Stimulated activated CD4-positive, alpha-beta T cell treated with anti-CD3 and anti-CD28 coated beads, TNF-alpha, amount 100 ng/mL, for 24 hours (primary cell): ENCODE data around the gene TAOK3.
"Not testable (repeated sequence)": the region's sequence is repeated elsewhere in the genome, so short reads cannot be mapped to it uniquely, and the experiment has no call there.

Source experiments
- DNase-seq, 3 experiments: peaks; one replicate each; pipeline ENCODE4 v3.0.0-alpha.2; 2020; ENCODE audit warnings: low read depth in 3 of 3

Gene TAOK3

DNA sequence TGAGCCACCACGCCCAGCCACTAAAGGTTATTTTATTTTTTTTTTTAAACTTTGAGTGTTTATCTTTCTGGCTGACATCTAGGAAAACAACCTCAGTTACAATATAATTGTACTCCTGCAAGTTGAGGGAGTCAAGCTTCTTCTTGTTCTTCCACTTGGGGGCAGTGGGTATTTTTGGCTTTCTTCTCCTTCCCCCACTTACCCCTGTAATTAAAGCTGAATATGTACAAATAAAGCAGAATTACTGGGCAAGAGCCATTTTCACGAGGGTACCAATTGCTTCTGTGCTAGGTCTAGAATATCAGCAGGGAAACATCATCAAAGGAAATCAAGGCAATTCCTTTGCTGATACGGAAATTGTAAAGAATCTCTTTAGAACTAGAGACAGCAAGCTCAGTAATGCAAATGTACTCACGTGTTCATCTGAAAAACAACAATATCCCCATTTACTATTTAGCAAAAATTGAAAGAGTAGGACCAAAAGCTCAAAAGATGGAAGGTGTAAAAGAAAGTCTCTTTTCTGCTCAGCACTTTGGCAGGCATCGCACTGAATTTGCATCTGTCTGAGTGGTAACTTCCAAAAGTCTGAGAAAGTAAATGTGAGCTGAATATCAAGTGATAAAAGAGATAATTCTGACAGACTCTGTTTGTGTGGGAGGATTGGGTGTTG, 72.8 kb downstream of the TAOK3 start:
- DNase-seq, result no peak

GRCh38 chr12:118297284-118297683, 75.4 kb downstream of the TAOK3 start:
- no peak for DNase-seq

GRCh38 chr12:118292836-118293235, 79.9 kb downstream of the TAOK3 start:
- no peak for DNase-seq

DNA sequence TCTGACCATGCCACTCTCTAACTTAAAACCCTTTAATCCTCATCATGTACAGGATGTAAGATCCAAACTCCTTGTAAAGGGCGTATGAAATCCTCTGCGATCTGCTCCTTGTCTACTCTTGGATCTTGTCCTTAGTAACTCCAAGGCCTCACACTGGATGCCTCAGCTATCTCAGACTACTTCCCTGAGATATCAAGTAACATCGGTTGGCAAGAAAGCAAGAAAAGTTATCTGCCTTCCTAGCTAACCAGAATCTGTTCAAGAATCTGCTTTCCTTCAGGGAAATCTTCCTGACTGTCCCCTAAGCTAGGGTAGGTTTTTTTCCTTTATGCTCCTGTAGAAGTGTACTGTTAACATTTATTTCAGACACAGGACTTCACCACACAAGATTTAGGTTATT, 82.6 kb downstream of the TAOK3 start:
- no peak for DNase-seq

- no peak for DNase-seq
Observed at GRCh38 chr12:118288174-118288573, 84.5 kb downstream of the TAOK3 start.

GRCh38 chr12:118287728-118288127, 85.0 kb downstream of the TAOK3 start:
- DNase-seq, result no peak

DNA sequence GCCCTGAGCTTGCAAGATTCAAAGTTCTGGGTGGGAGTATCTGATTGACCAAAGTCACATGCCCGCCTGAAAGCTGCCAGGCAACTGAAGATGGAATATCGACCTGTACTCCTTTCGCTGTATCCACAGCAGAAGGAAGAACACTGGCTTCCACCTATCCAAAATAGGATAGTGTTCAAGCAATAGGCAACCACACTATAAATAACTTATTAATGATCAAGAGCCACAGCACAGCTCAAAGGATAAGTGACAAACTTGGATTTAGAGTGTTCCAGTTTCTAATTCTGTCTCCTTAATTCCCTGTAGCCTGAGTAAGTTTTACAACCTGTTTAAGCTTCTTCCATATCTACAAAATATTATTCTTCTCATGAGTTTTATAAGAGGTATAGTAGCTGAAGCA, 89.9 kb downstream of the TAOK3 start:
- DNase-seq, result no peak

DNA sequence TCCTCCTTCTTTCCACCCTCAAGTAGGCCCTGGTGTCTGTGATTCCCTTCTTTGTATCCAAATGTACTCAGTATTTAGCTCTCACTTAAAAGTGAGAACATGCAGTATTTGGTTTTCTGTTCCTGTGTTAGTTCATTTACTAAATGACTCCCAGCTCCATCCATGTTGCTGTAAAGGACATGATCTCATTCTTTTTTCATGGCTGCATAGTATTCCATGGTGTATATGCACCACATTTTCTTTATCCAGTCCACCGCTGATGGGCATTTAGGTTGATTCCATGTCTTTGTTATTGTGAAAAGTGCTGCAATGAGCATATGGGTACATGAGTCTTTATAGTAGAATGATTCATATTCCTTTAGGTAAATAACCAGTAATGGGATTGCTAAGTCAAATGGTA, 94.4 kb downstream of the TAOK3 start:
- DNase-seq, result not testable (repeated sequence)

DNA sequence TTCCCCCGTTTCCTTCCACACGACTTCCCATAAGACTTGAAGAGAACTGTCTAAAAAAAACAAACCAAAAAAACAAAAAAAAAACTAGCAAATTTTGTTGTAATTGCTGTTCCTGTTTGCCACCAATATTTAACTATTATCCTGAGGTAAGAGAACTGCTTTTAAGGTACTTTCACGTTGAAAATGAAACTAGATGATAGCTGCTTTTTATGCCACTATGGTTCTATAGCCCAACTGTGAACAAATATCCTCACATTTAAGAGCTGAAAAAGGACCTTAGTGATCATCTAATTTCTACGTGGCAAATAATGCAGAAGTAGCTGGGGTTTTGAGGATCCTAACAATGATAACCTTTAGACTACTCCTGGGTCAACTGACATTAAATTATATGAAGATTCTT, 98.6 kb downstream of the TAOK3 start:
- no peak for DNase-seq

GRCh38 chr12:118271770-118272417, 100.8 kb downstream of the TAOK3 start:
- DNase-seq, result no peak

DNA sequence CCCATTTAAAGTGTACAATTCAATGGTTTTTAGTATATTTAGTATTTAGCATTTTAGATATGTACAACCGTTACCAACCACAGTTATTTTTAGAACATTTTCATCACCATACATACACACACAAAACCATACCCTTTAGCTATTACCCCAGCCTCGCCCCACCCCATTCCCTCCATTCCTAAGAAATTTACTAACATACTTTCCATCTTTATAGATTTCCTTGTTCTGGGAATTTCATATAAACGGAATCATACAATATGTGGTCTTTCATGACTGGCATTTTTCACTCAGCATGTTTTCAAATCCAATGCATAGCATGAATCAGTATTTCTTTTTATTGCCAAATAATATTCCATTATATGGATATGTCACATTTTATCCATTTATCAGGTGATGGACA, 101.5 kb downstream of the TAOK3 start:
- DNase-seq, result no peak

GRCh38 chr12:118269806-118270205, 102.9 kb downstream of the TAOK3 start:
- no peak for DNase-seq

DNA sequence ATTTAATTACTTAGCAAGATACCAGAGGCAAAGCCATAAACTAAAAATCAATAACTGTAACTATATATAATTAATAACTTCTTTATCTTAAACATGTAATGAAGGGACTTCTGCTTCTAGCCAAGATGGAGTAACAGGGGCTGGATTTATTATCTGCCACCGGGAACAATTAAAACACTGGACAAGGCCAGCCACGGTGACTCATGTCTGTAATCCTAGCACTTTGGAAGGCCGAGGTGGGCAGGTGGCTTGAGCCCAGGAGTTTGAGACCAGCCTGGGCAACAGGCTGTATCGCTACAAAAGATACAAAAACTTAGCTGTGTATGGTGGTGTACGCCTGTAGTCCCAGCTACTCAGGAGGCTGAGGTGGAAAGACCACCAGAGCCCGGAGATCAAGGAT, 113.6 kb downstream of the TAOK3 start:
- no peak for DNase-seq

DNA sequence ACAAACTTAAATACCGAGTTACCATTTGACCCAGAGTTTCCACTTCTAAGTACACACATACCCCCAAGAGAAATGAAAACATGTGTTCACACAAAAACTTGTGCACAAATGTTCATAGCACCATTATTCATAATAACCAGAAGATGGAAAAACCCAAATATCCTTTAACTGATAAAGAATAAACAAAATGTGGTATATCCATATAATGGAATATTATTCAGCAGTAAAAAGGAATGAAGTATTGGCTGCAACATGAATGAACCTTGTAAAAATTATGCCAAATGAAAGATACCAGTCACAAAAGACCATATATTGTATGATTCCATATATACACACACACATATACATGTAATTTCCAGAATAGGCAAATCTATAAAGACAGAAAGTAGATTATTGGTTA, 116.4 kb downstream of the TAOK3 start:
- DNase-seq, result no peak

DNA sequence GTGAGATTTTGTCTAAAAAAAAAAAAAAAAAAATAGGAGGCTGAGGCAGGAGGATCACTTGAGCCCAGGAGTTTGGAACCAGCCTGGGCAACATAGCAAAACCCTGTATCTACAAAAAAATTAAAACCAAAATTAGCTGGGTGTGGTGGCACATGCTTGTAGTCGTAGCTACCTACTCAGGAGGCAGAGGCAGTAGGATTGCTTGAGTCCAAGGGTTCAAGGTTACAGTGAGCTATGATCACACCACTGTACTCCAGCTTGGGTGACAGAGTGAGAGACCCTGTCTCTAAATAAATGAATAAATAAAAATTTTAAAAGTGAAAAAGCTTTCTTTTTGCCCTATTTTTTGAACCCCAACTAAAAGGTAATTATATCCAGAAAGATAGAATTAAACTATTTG, 123.2 kb downstream of the TAOK3 start:
- DNase-seq, result no peak

DNA sequence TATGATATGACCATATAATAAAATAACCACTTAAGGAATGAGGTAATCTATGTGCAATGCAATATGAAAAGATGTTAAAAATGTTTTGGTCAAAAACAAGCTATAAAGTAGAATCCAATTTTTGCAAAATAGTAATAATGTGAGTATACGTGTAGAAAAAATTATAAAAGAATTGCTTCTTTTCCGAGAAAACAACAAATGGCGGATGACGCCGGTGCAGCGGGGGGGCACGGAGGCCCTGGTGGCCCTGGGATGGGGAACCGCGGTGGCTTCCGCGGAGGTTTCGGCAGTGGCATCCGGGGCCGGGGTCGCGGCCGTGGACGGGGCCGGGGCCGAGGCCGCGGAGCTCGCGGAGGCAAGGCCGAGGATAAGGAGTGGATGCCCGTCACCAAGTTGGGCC, 126.8 kb downstream of the TAOK3 start:
- not testable (repeated sequence) for DNase-seq

GRCh38 chr12:118238888-118239287, 133.8 kb downstream of the TAOK3 start:
- DNase-seq, result no peak

DNA sequence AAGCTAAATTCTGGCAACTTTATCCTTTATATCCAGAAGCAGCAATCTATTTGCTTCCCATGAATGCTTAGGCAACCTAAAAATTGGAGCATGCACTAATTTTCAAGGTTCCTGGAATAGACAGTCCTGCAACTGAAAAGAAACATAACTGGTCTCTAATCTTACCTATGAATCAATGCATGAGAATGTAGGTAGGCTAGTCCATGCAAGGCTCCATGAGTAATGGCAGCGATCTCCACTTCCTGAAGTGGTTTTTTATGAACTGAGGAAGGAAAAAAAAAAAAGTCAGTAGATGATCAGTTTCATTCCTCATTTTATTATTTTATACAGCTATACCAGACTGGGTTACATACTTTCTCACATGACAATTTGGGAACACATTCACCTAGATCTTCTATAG, 134.8 kb downstream of the TAOK3 start:
- no peak for DNase-seq

DNA sequence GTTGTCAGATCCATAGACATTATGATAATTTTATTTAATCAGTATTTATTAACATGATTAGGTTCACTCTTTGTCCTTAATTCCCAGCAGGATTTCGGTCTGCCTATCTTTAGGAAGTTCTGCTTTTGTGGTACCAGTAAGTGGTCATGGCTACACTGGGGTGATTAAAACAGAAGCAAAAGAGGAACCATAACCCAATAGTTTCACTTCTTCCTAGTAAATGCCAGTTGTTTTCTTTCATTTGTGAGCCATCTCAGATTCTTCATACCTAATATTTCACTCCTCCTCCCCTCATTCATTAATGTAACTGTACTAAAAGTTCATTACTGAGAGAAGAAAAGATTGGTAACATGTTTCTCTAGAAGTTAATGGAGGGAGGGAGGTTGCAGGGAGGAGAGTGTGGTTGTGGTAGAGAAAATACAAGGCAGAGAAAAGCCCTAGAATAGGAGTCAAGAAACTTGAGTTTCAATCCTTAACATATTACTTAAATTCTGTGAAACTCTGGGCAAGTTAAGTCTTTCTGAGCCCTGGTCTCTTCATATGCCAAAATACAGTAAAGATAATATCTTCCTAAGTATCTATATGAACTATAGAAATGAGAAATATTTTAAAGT, 135.5 kb downstream of the TAOK3 start:
- no peak for DNase-seq

DNA sequence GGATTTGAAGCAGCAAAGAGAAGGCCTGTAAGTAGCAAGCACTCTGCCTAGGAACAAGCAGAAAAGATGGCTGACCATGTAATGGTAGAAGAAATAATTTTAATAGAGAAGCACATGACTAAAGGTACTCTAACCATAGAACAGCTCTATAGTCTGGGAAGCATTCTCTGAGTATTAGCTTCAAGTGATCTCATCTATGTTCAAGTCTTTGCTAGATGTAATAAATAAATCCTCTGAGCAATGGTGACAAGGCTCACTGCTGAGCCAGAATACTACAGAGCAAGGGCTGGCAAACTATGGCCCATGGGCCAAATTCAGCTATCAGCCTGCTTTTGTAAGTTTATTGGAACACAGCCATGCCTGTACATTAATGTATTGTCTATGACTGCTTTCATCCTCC, 152.0 kb downstream of the TAOK3 start:
- no peak for DNase-seq

DNA sequence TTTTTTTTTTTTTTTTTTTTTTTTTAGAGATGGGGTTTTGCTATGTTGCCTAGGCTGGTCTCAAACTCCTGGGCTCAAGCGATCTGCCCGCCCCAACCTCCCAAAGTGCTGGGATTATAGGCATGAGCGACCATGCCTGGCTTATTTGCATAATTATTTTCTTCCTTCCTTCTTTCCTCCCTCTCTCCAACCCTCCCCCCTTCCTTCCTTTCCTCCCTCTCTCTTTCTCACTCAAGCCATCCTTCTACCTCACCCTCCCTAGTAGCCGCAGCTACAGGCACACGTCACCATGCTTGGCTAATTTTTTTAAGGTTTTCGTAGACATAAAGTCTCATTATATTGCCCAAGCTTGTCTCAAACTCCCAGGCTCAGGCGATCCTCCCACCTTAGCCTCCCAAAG, 152.9 kb downstream of the TAOK3 start:
- DNase-seq, result no peak

- DNase-seq, result no peak
Observed at GRCh38 chr12:118219106-118219505, 153.6 kb downstream of the TAOK3 start.

GRCh38 chr12:118213452-118213851, 159.3 kb downstream of the TAOK3 start:
- no peak for DNase-seq
